Neural cell (in vitro differentiated cells): ENCODE data around the gene MMP25.

Experiments used
- EP300 ChIP-seq: fragments of 450-650 bp; conservative IDR thresholded peaks from 2 replicates; pipeline ENCODE4 v1.6.1; 2014; ENCODE audit warnings: antibody characterized with exemption, mild to moderate bottlenecking, moderate library complexity; ENCODE audit not compliant: poor library complexity, severe bottlenecking
- RAD21 ChIP-seq: fragments of 450-650 bp; conservative IDR thresholded peaks from 2 replicates; pipeline ENCODE4 v1.6.1; 2014; ENCODE audit warnings: antibody characterized with exemption, mild to moderate bottlenecking, moderate library complexity
- TAF1 ChIP-seq: IDR thresholded peaks from 2 replicates; pipeline ENCODE4 v1.6.1; 2012; ENCODE audit warnings: low read depth
- TF ChIP-seq, protein P1 (sequence below): fragments of 450-650 bp; IDR thresholded peaks from 2 replicates; pipeline ENCODE4 v1.5.1; 2014; ENCODE audit warnings: antibody characterized with exemption, mild to moderate bottlenecking, moderate library complexity; ENCODE audit not compliant: poor library complexity, severe bottlenecking
- TF ChIP-seq, protein P2 (sequence below): IDR thresholded peaks from 2 replicates; pipeline ENCODE4 v1.6.1; 2012; ENCODE audit warnings: borderline replicate concordance

DNA sequence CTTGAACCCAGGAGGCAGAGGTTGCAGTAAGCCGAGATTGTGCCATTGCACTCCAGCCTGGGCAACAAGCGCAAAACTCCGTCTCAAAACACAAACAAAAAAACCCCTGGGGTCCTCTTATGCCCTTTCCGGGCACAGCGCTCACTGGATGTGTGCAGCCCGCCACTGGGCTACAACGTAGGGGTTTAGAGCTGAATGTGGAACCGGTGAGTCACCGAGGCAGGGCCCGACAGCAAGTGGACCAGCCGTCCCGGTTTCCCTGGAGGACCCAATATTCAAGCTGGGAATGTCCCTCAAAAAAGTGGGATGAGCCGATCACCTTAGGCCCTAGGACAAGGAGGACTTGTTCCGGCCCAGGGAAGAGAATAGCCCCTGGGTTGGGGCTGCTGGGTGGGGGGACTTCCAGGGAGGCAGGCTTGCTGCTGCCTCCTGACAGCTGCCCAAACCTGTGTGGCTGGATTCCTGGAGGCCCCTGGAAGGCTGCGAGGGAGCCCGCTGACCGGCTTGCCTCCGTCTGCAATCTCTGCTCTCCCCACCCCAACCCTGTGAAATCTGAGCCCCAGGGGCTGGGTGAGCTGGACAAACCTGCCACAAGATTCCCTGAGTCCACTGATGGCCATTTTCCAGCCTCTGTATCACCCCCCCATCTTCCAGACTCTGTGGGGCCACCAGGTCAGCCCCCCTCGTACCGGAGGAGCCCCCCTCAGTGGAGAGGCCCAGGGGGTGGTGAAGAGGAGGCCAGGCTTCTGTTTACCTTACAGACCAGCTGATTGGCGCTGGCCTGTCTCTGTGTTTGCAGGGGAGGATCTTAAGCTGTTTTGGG lies 36.6 kb upstream of the MMP25 start:
- TF ChIP-seq, protein P1, sequence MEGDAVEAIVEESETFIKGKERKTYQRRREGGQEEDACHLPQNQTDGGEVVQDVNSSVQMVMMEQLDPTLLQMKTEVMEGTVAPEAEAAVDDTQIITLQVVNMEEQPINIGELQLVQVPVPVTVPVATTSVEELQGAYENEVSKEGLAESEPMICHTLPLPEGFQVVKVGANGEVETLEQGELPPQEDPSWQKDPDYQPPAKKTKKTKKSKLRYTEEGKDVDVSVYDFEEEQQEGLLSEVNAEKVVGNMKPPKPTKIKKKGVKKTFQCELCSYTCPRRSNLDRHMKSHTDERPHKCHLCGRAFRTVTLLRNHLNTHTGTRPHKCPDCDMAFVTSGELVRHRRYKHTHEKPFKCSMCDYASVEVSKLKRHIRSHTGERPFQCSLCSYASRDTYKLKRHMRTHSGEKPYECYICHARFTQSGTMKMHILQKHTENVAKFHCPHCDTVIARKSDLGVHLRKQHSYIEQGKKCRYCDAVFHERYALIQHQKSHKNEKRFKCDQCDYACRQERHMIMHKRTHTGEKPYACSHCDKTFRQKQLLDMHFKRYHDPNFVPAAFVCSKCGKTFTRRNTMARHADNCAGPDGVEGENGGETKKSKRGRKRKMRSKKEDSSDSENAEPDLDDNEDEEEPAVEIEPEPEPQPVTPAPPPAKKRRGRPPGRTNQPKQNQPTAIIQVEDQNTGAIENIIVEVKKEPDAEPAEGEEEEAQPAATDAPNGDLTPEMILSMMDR: no peak
- no peak for TF ChIP-seq EP300
- TF ChIP-seq RAD21: no peak
- TF ChIP-seq TAF1: no peak
- TF ChIP-seq, protein P2, sequence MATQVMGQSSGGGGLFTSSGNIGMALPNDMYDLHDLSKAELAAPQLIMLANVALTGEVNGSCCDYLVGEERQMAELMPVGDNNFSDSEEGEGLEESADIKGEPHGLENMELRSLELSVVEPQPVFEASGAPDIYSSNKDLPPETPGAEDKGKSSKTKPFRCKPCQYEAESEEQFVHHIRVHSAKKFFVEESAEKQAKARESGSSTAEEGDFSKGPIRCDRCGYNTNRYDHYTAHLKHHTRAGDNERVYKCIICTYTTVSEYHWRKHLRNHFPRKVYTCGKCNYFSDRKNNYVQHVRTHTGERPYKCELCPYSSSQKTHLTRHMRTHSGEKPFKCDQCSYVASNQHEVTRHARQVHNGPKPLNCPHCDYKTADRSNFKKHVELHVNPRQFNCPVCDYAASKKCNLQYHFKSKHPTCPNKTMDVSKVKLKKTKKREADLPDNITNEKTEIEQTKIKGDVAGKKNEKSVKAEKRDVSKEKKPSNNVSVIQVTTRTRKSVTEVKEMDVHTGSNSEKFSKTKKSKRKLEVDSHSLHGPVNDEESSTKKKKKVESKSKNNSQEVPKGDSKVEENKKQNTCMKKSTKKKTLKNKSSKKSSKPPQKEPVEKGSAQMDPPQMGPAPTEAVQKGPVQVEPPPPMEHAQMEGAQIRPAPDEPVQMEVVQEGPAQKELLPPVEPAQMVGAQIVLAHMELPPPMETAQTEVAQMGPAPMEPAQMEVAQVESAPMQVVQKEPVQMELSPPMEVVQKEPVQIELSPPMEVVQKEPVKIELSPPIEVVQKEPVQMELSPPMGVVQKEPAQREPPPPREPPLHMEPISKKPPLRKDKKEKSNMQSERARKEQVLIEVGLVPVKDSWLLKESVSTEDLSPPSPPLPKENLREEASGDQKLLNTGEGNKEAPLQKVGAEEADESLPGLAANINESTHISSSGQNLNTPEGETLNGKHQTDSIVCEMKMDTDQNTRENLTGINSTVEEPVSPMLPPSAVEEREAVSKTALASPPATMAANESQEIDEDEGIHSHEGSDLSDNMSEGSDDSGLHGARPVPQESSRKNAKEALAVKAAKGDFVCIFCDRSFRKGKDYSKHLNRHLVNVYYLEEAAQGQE: no peak
